Fibroblast of the aortic adventitia (primary cell): ENCODE measurements around the gene GPR161. TPM values are rescaled to one million over a fixed set of nuclear protein-coding genes. Genes with fewer than 3 reads are reported as not detected.

Experiments
- DNase-seq: peaks from one replicate; pipeline ENCODE4 v3.0.0-alpha.2; 2010; ENCODE audit warnings: low read depth
- H3K4me3 ChIP-seq: 2 replicates; pipeline ENCODE4 v1.5.1; 2011; ENCODE audit warnings: low read depth, mild to moderate bottlenecking, control low read depth, low read length, moderate library complexity
- CTCF ChIP-seq: IDR thresholded peaks from 2 replicates; pipeline ENCODE4 v1.5.1; 2011; ENCODE audit warnings: mild to moderate bottlenecking, low read length, control low read depth, inconsistent platforms; ENCODE audit not compliant: insufficient read depth
- total RNA-seq: library from RNA; depleted of rRNA; stranded (reverse); fragments of >200 nt; gene quantifications from 2 replicates; pipeline ENCODE4 v1.2.3, GENCODE V29; 2012; ENCODE audit warnings: low replicate concordance

The GPR161 gene
- total RNA-seq, 1 donor, result 12.3 TPM

- no peak for TF ChIP-seq CTCF
- H3K4me3 ChIP-seq, result no peak overlapping the region
- peak; percentile 16 for DNase-seq
These were observed 1.4 kb upstream of the GPR161 start for GRCh38 chr1:168138134-168138533.

- H3K4me3 ChIP-seq, result peak overlapping the region; percentile 80
- DNase-seq, result no peak
- no peak for TF ChIP-seq CTCF
These were observed 738 bp upstream of the GPR161 start for GRCh38 chr1:168137515-168137821.

GRCh38 chr1:168135921-168136708 lies 615 bp downstream of the GPR161 start:
- H3K4me3 ChIP-seq, result peak overlapping the region; percentile 80
- TF ChIP-seq CTCF, result no peak
- peak; percentile 43 for DNase-seq

GRCh38 chr1:168135116-168135920 lies 1.4 kb downstream of the GPR161 start:
- H3K4me3 ChIP-seq, result peak overlapping the region; percentile 80
- DNase-seq, result no peak
- TF ChIP-seq CTCF, result no peak

GRCh38 chr1:168134642-168135041 lies 2.1 kb downstream of the GPR161 start:
- TF ChIP-seq CTCF, result no peak
- DNase-seq, result no peak
- no peak overlapping the region for H3K4me3 ChIP-seq

GRCh38 chr1:168134132-168134531 lies 2.6 kb downstream of the GPR161 start:
- no peak for TF ChIP-seq CTCF
- DNase-seq, result no peak

More at GRCh38 chr1:168134132-168134531, 2.6 kb downstream of the GPR161 start:
- H3K4me3 ChIP-seq, result no peak overlapping the region
